Fibroblast of the aortic adventitia (primary cell): Measurements from ENCODE around the gene DCLK2. TPM values are rescaled to one million over a fixed set of nuclear protein-coding genes. Genes with fewer than 3 reads are reported as not detected.
A peak's percentile ranks its signal among the peaks of the same experiment; 100 is the strongest.

Source experiments
- DNase-seq: peaks from one replicate; pipeline ENCODE4 v3.0.0-alpha.2; 2010; ENCODE audit warnings: low read depth
- H3K4me3 ChIP-seq: 2 replicates; pipeline ENCODE4 v1.5.1; 2011; ENCODE audit warnings: low read depth, mild to moderate bottlenecking, control low read depth, low read length, moderate library complexity
- CTCF ChIP-seq: IDR thresholded peaks from 2 replicates; pipeline ENCODE4 v1.5.1; 2011; ENCODE audit warnings: mild to moderate bottlenecking, low read length, control low read depth, inconsistent platforms; ENCODE audit not compliant: insufficient read depth
- total RNA-seq: library from RNA; depleted of rRNA; stranded (reverse); fragments of >200 nt; gene quantifications from 2 replicates; pipeline ENCODE4 v1.2.3, GENCODE V29; 2012; ENCODE audit warnings: low replicate concordance

The DCLK2 gene
- total RNA-seq, 1 donor: 4.5 TPM

- DNase-seq: no peak
- no peak for TF ChIP-seq CTCF
- H3K4me3 ChIP-seq: no peak overlapping the region
These were observed 86.8 kb downstream of the DCLK2 start for GRCh38 chr4:150164956-150165629.

- TF ChIP-seq CTCF: no peak
- no peak for DNase-seq
- no peak overlapping the region for H3K4me3 ChIP-seq
These were observed 88.8 kb downstream of the DCLK2 start for GRCh38 chr4:150167054-150167453.

GRCh38 chr4:150173432-150173861 lies 95.2 kb downstream of the DCLK2 start:
- no peak overlapping the region for H3K4me3 ChIP-seq
- TF ChIP-seq CTCF: no peak
- peak; percentile 31 for DNase-seq

- no peak for TF ChIP-seq CTCF
These were observed 95.7 kb downstream of the DCLK2 start for GRCh38 chr4:150173982-150174398.

GRCh38 chr4:150176547-150176946 lies 98.3 kb downstream of the DCLK2 start:
- H3K4me3 ChIP-seq: no peak overlapping the region
- DNase-seq: peak; percentile 98
- no peak for TF ChIP-seq CTCF

More at GRCh38 chr4:150173982-150174398, 95.7 kb downstream of the DCLK2 start:
- no peak for DNase-seq
- H3K4me3 ChIP-seq: no peak overlapping the region

GRCh38 chr4:150178161-150178560 lies 99.9 kb downstream of the DCLK2 start:
- DNase-seq: peak; percentile 34
- no peak for TF ChIP-seq CTCF
- no peak overlapping the region for H3K4me3 ChIP-seq

- peak; percentile 54 for DNase-seq
- no peak overlapping the region for H3K4me3 ChIP-seq
- TF ChIP-seq CTCF: no peak
These were observed 103.3 kb downstream of the DCLK2 start for GRCh38 chr4:150181536-150181935.
